ENCODE data around the gene GPR148.

DNA sequence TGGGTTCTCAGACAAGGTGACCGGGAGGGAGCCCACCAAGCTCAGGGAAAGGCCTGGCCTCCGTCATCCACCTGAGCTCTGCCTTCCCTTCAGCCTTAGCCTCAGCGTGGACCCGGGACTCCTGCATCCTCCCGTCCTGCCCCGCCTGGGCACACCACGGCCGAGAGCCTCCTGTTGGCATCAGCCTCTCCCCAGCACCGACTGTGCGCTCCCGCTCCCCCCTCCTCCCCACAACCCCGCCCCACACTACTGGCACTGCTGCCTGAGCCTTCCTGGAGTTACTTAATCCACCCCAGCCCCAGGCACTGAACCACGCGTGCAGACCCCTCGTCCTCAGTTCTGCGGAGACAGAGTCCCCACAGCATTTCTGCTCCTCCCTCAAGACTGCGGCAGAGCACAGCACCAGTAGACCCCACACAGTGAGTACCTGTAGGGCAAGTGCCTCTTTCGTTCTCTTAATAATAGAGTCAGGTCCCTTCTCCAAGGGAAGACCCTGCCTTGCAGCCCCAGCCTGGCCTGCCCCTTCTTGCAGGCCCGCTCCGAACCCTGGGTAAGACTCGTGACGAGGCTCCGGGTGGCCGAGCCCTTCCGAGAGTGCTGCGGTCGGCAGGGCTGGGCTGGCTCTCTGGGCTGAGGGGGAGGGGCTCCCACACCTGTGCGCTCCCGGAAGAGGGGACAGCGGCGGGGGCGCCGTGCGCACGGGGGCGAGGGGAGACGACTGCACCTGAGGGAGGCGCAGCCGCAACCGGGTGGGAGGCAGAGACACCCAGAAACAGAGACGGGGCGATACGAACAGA is 26.6 kb downstream of the GPR148 start, which contains the start of gene AMER3:
- TF ChIP-seq CTCF (IDR thresholded peaks at IDR 0.05): no peak
- no peak for TF ChIP-seq POLR2A (IDR thresholded peaks at IDR 0.05)
